HepG2 (cell line): ENCODE measurements around the gene SH3D19. TPM values are rescaled to one million over a fixed set of nuclear protein-coding genes. Genes with fewer than 3 reads are reported as not detected.

Source experiments
- ATAC-seq: fragments of 200-7000 bp; cut with Tn5 transposase; 3 replicates; pipeline ENCODE4 v1.9.1; 2020; ENCODE audit warnings: mild to moderate bottlenecking, moderate library complexity
- BruUV-seq: library from RNA; stranded (reverse); fragments of 400-500 nt; replicated peaks from 2 replicates; lab custom pipeline; 2021; lab: Mats Ljungman, UMichigan
- CTCF ChIA-PET: fragments of 300-600 bp; formaldehyde crosslinking; extraction: SDS; loops from one replicate; lab custom pipeline; 2021; ENCODE audit warnings: low total read pairs, inconsistent platforms, low intra/inter-chr PET ratio; lab: Yijun Ruan, JAX
- POLR2A ChIA-PET: fragments of 350-600 bp; sonication (Branson Sonifier 250); formaldehyde crosslinking; loops from one replicate; lab custom pipeline; 2020; ENCODE audit warnings: antibody characterized with exemption, inconsistent platforms; lab: Yijun Ruan, JAX
- DNase-seq: peaks from one replicate; pipeline ENCODE4 v3.0.0-alpha.2; 2015; ENCODE audit warnings: low spot score
- FAIRE-seq: peaks from 3 replicates; lab custom pipeline; 2011; peaks lifted over from hg19 to GRCh38; lab: Jason Lieb, UNC
- H2AFZ ChIP-seq: one replicate; pipeline ENCODE4 v1.6.1; 2011; ENCODE audit warnings: low read length, inconsistent platforms
- H3K27ac ChIP-seq: fragments of 300-600 bp; 3 replicates; pipeline ENCODE4 v1.8.0; 2011; ENCODE audit warnings: mixed run types, mild to moderate bottlenecking, mixed read lengths, low read length, inconsistent platforms; ENCODE audit not compliant: insufficient read depth; ENCODE audit errors: extremely low read length
- H3K27me3 ChIP-seq, 2 experiments: fragments of 200-600 bp in 1 of 2; 2 replicates in 1 of 2; 3 replicates in 1 of 2; pipeline versions ENCODE4 v1.6.0 to v1.8.0; 2011; ENCODE audit warnings: low read length in 2 of 2, mild to moderate bottlenecking in 2 of 2, moderate library complexity in 2 of 2, inconsistent platforms in 1 of 2; ENCODE audit not compliant: insufficient read depth in 2 of 2, control insufficient read depth in 1 of 2
- H3K36me3 ChIP-seq, 2 experiments: fragments of 200-600 bp in 1 of 2; replicated peaks in 1 of 2; 2 replicates in 1 of 2; 3 replicates in 1 of 2; pipeline versions ENCODE4 v1.5.1 to v1.8.0; 2011; ENCODE audit warnings: low read length in 2 of 2, inconsistent platforms in 1 of 2; ENCODE audit not compliant: insufficient read depth in 2 of 2, control insufficient read depth in 1 of 2
- H3K4me1 ChIP-seq: 2 replicates; pipeline ENCODE4 v1.5.1; 2012; ENCODE audit warnings: low read length, inconsistent platforms; ENCODE audit not compliant: insufficient read depth
- H3K4me2 ChIP-seq: 2 replicates; pipeline ENCODE4 v1.6.0; 2011; ENCODE audit warnings: low read depth, low read length, inconsistent platforms
- H3K4me3 ChIP-seq, 3 experiments: fragments of 200-600 bp in 1 of 3; sonication (generic), shearing (Covaris generic) in 1 of 3; replicated peaks in 1 of 3; 2 replicates each; pipeline ENCODE4 v1.5.1; 2011 to 2016; ENCODE audit warnings: low read length in 3 of 3, inconsistent platforms in 2 of 3, low read depth in 2 of 3, mild to moderate bottlenecking in 2 of 3, control low read depth in 1 of 3, mixed read lengths in 1 of 3; ENCODE audit not compliant: insufficient read depth in 1 of 3
- H3K79me2 ChIP-seq: one replicate; pipeline ENCODE4 v1.6.1; 2011; ENCODE audit warnings: low read length, inconsistent platforms; ENCODE audit not compliant: insufficient read depth
- H3K9ac ChIP-seq: 2 replicates; pipeline ENCODE4 v1.6.0; 2011; ENCODE audit warnings: mild to moderate bottlenecking, low read depth, low read length, inconsistent platforms; ENCODE audit not compliant: insufficient read depth
- H3K9me3 ChIP-seq: 2 replicates; pipeline ENCODE4 v1.5.1; 2012; ENCODE audit warnings: mild to moderate bottlenecking, low read length
- H4K20me1 ChIP-seq: 2 replicates; pipeline ENCODE4 v1.6.0; 2011; ENCODE audit warnings: inconsistent platforms, mild to moderate bottlenecking, low read length, moderate library complexity; ENCODE audit not compliant: insufficient read depth
- CERS6 ChIP-seq: sonication (generic); formaldehyde crosslinking; IDR thresholded peaks from 2 replicates; pipeline ENCODE4 v1.5.0; 2020; ENCODE audit warnings: missing genetic modification reagents
- GRHL1 ChIP-seq: sonication (generic); formaldehyde crosslinking; conservative IDR thresholded peaks from 2 replicates; pipeline ENCODE4 v1.8.0; 2022; ENCODE audit warnings: missing genetic modification reagents
- NFYC ChIP-seq: IDR thresholded peaks from 2 replicates; pipeline ENCODE4 v1.6.1; 2016; ENCODE audit warnings: missing genetic modification reagents, missing compliant biosample characterization
- PLSCR1 ChIP-seq: sonication (generic); formaldehyde crosslinking; IDR thresholded peaks from 2 replicates; pipeline ENCODE4 v1.5.0; 2020; ENCODE audit warnings: missing genetic modification reagents, mild to moderate bottlenecking, borderline replicate concordance
- SYNCRIP ChIP-seq: fragments of 200-400 bp; formaldehyde crosslinking; IDR thresholded peaks from 2 replicates; pipeline ENCODE4 v1.6.1; 2018; ENCODE audit warnings: mild to moderate bottlenecking, low read depth, low read length; ENCODE audit not compliant: insufficient read depth
- THYN1 ChIP-seq: sonication (generic); formaldehyde crosslinking; IDR thresholded peaks from 2 replicates; pipeline ENCODE4 v1.8.1; 2023; ENCODE audit warnings: low read depth, mild to moderate bottlenecking, moderate library complexity, missing genetic modification reagents, borderline replicate concordance
- ZBTB42 ChIP-seq: sonication (generic); formaldehyde crosslinking; IDR thresholded peaks from 2 replicates; pipeline ENCODE4 v1.5.0; 2020; ENCODE audit warnings: mild to moderate bottlenecking, missing genetic modification reagents
- ZNF12 ChIP-seq: sonication (generic); formaldehyde crosslinking; IDR thresholded peaks from 2 replicates; pipeline ENCODE4 v1.5.0; 2020; ENCODE audit warnings: missing genetic modification reagents
- ZNF235 ChIP-seq: sonication (generic); formaldehyde crosslinking; IDR thresholded peaks from 2 replicates; pipeline ENCODE4 v1.8.1; 2023; ENCODE audit warnings: mild to moderate bottlenecking, missing genetic modification reagents, borderline replicate concordance
- ZNF501 ChIP-seq: sonication (generic); formaldehyde crosslinking; IDR thresholded peaks from 2 replicates; pipeline ENCODE4 v1.5.1; 2020; ENCODE audit warnings: mild to moderate bottlenecking, moderate library complexity, missing genetic modification reagents
- WGBS: methylation state at CpG from one replicate; pipeline ENCODE4 v1.1.6; 2017; ENCODE audit warnings: low lambda C conversion rate; 5-methylcytosine and 5-hydroxymethylcytosine counted together
- in situ Hi-C: cut with HindIII; loops from 2 replicates; pipeline ENCODE4 v1.10.0; 2017; ENCODE audit warnings: low pct_unique_long_range_greater_than_20kb; ENCODE audit not compliant: extremely low pct_ligation_motif_present
- intact Hi-C: fragments of 100-400 bp; cut with micrococcal nuclease; formaldehyde crosslinking; loops from one replicate; pipeline ENCODE4 v1.10.0; 2022; ENCODE audit not compliant: unreplicated experiment
- polyA plus RNA-seq, 8 experiments: library from polyadenylated mRNA; depleted of rRNA in 3 of 8; stranded (reverse) in 7 of 8; unstranded in 1 of 8; fragments of >200 nt; fragmentation: Illumina TruSeq in 4 of 8; extraction: Trizol in 4 of 8; gene quantifications; 2 replicates each; pipeline versions ENCODE4 v1.2.1 to v1.2.3, GENCODE V29; 2011 to 2016; ENCODE audit warnings: low read depth in 4 of 8, missing spikeins in 1 of 8, mixed read lengths in 1 of 8; ENCODE audit not compliant: insufficient read depth in 1 of 8
- total RNA-seq, 5 experiments: library from RNA; depleted of rRNA; stranded (reverse); fragments of >200 nt; fragmentation: Illumina TruSeq; extraction: Trizol; gene quantifications; 2 replicates each; pipeline ENCODE4 v1.2.3, GENCODE V29; 2016; ENCODE audit warnings: low read depth in 1 of 5
- TF ChIP-seq, protein P1 (sequence below): sonication (generic); formaldehyde crosslinking; IDR thresholded peaks from 2 replicates; pipeline ENCODE4 v1.5.0; 2020; ENCODE audit warnings: missing genetic modification reagents, mild to moderate bottlenecking, borderline replicate concordance
- TF ChIP-seq, protein P2 (sequence below): sonication (generic); formaldehyde crosslinking; IDR thresholded peaks from 2 replicates; pipeline ENCODE4 v1.4.0; 2020; ENCODE audit warnings: missing genetic modification reagents, low read depth, mild to moderate bottlenecking, borderline replicate concordance

The SH3D19 gene
- total and polyA plus RNA-seq, 2 of the 13 experiments (the other 11 are each of a cell fraction or from before 2014, with no cell fraction given) = 31.2 to 38.0 TPM

GRCh38 chr4:151259752-151260151, 65.7 kb downstream of the SH3D19 start:
- DNase-seq (no peak), ATAC-seq (no peak), FAIRE-seq (no peak)
- peaks cover 35% of the 10 kb centered on the region for H3K4me1 ChIP-seq
- peaks cover 86% of the 10 kb centered on the region for H3K79me2 ChIP-seq
- no peaks in the 10 kb centered on the region for H3K9me3 ChIP-seq
- WGBS = 86% methylated on average over 1 of the region's 1 CpG
- H3K27ac ChIP-seq = no peak overlapping the region
- no TSS peak for BruUV-seq
- H4K20me1 ChIP-seq = peaks cover 42% of the 10 kb centered on the region; the same call in 1 of the 2 replicates
- in situ Hi-C loops = no loop called here
- H2AFZ ChIP-seq = no peak overlapping the region
- H3K27me3 ChIP-seq = no peaks in the 10 kb centered on the region
- POLR2A ChIA-PET = no interaction called here
- TF ChIP-seq PLSCR1 (CRISPR knock-in tag) = no peak
- peak; percentile 93 for TF ChIP-seq ZNF12 (CRISPR knock-in tag)
- no peak for TF ChIP-seq ZNF501 (CRISPR knock-in tag)
- TF ChIP-seq, all 625 proteins: peak for 1
- peaks cover 17 to 36% of the 10 kb centered on the region in 2 experiments; a peak in 4 of 5 replicates for H3K36me3 ChIP-seq
- CTCF ChIA-PET = no interaction called here
- intact Hi-C loops = no loop called here
- H3K4me3 ChIP-seq = no peak overlapping the region
- H3K4me2 ChIP-seq = no peak overlapping the region
- no peak overlapping the region for H3K9ac ChIP-seq

DNA sequence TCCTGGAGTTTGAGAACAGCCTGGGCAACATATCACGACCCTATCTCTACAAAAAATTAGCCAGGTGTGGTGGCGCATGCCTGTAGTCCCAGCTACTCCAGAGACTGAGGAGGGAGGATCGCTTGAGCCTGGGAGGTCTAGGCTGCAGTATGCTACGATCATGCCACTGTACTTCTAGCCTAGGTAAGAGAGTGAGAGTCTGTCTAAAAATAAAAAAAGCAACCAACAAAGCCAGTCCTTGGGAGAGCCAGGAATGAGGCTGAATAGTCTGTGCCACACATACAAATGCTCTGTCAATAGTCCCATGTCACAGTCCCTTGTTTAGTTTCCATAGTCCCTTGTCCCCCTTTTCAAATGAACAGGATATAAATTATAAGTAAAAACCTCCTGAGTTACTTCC, 67.7 kb downstream of the SH3D19 start:
- H3K4me2 ChIP-seq = no peak overlapping the region
- H3K36me3 ChIP-seq = peaks cover 10 to 29% of the 10 kb centered on the region in 2 experiments; a peak in 4 of 5 replicates
- BruUV-seq = no TSS peak
- H3K9me3 ChIP-seq = no peaks in the 10 kb centered on the region
- no peak overlapping the region for H3K4me3 ChIP-seq
- peaks cover 74% of the 10 kb centered on the region for H3K79me2 ChIP-seq
- POLR2A ChIA-PET = no interaction called here
- H3K4me1 ChIP-seq = peaks cover 49% of the 10 kb centered on the region
- no peak overlapping the region for H2AFZ ChIP-seq
- WGBS = 96% methylated on average over 4 of the region's 4 CpGs
- CTCF ChIA-PET = no interaction called here
- in situ Hi-C loops = no loop called here
- peak overlapping the region; percentile 30 for H3K27ac ChIP-seq
- no peaks in the 10 kb centered on the region for H3K27me3 ChIP-seq
- intact Hi-C loops = no loop called here
- peaks cover 35% of the 10 kb centered on the region; the same call in 1 of the 2 replicates for H4K20me1 ChIP-seq
- no peak overlapping the region for H3K9ac ChIP-seq
- ATAC-seq (peak; percentile 34), DNase-seq (no peak), FAIRE-seq (no peak)
- TF ChIP-seq ZBTB42 (CRISPR knock-in tag) (no peak), GRHL1 (CRISPR knock-in tag) (no peak), CERS6 (CRISPR knock-in tag) (no peak), SYNCRIP (no peak), THYN1 (CRISPR knock-in tag) (no peak), ZNF235 (CRISPR knock-in tag) (no peak), NFYC (CRISPR knock-in tag) (no peak)
- TF ChIP-seq, protein P1, sequence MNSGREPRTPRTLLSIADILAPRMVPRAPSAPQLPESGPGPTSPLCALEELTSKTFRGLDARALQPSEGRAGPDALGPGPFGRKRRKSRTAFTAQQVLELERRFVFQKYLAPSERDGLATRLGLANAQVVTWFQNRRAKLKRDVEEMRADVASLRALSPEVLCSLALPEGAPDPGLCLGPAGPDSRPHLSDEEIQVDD (CRISPR knock-in tag) = no peak
- TF ChIP-seq, protein P2, sequence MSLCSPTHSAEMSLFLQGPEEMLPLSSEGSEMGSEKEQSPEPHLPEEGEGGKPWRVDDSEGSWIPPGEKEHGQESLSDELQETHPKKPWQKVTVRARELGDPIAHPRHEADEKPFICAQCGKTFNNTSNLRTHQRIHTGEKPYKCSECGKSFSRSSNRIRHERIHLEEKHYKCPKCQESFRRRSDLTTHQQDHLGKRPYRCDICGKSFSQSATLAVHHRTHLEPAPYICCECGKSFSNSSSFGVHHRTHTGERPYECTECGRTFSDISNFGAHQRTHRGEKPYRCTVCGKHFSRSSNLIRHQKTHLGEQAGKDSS (CRISPR knock-in tag) = no peak
